HCT116 (cell line): ENCODE data around the gene MARCHF2. TPM values are rescaled to one million over a fixed set of nuclear protein-coding genes. Genes with fewer than 3 reads are reported as not detected.

Experiments used
- ATAC-seq: fragments of 200-7000 bp; cut with Tn5 transposase; 2 replicates; pipeline ENCODE4 v1.9.1; 2020; ENCODE audit warnings: mild to moderate bottlenecking, moderate library complexity
- BruUV-seq: library from RNA; stranded (reverse); fragments of 400-500 nt; replicated peaks from 2 replicates; lab custom pipeline; 2021; lab: Mats Ljungman, UMichigan
- CTCF ChIA-PET: fragments of 300-600 bp; sonication (Branson Sonifier 250); formaldehyde crosslinking; loops from one replicate; lab custom pipeline; 2021; ENCODE audit warnings: antibody characterized with exemption; lab: Charles Lee
- POLR2A ChIA-PET: fragments of 300-600, 350-600 bp; sonication (Branson Sonifier 250); formaldehyde crosslinking; loops from one replicate; lab custom pipeline; 2021; ENCODE audit warnings: antibody characterized with exemption; lab: Charles Lee
- RAD21 ChIA-PET, 2 experiments: fragments of 300-600 bp; sonication (Branson Sonifier 250); formaldehyde crosslinking; loops; one replicate each; lab custom pipeline; 2023; ENCODE audit warnings: low total read pairs in 2 of 2; ENCODE audit not compliant: uncharacterized antibody in 2 of 2, unreplicated experiment in 2 of 2, low non-redundant PET in 1 of 2; lab: Charles Lee
- DNase-seq: peaks from one replicate; pipeline ENCODE4 v3.0.0-alpha.2; 2010; ENCODE audit warnings: low read depth, low spot score
- H2AFZ ChIP-seq: fragments of 200-600 bp; shearing (Covaris generic), sonication (generic); 2 replicates; pipeline ENCODE4 v1.6.1; 2017; ENCODE audit warnings: low read depth, mixed run types, mixed read lengths, antibody characterized with exemption, low read length; ENCODE audit not compliant: poor library complexity, severe bottlenecking
- H3K27ac ChIP-seq: 2 replicates; pipeline ENCODE4 v1.5.1; 2012; ENCODE audit warnings: low read depth, low read length
- H3K27me3 ChIP-seq: fragments of 200-600 bp; sonication (generic); 2 replicates; pipeline ENCODE4 v1.6.1; 2016; ENCODE audit warnings: mixed run types, low read length, mixed read lengths; ENCODE audit not compliant: insufficient read depth
- H3K36me3 ChIP-seq, 2 experiments: fragments of 200-500 bp in 1 of 2; fragments of 200-600 bp in 1 of 2; sonication (Bioruptor generic) in 1 of 2; sonication (generic) in 1 of 2; 2 replicates each; pipeline versions ENCODE4 v1.5.1 to v1.6.1; 2014 to 2016; ENCODE audit warnings: low read length in 2 of 2, inconsistent platforms in 1 of 2, mixed read lengths in 1 of 2, mixed run types in 1 of 2; ENCODE audit not compliant: insufficient read depth in 2 of 2, control insufficient read depth in 1 of 2
- H3K4me1 ChIP-seq, 2 experiments: fragments of 200-600 bp in 1 of 2; sonication (generic) in 1 of 2; 2 replicates each; pipeline versions ENCODE4 v1.5.1 to v1.6.1; 2012 to 2017; ENCODE audit warnings: low read length in 2 of 2, inconsistent platforms in 1 of 2, mild to moderate bottlenecking in 1 of 2, mixed read lengths in 1 of 2, mixed run types in 1 of 2, moderate library complexity in 1 of 2; ENCODE audit not compliant: insufficient read depth in 2 of 2, control insufficient read depth in 1 of 2
- H3K4me2 ChIP-seq: fragments of 200-600 bp; sonication (generic); 2 replicates; pipeline ENCODE4 v1.6.1; 2017; ENCODE audit warnings: mixed run types, low read length, mixed read lengths
- H3K4me3 ChIP-seq, 2 experiments: fragments of 200-600 bp in 1 of 2; sonication (generic) in 1 of 2; replicated peaks in 1 of 2; 2 replicates each; pipeline ENCODE4 v1.5.1; 2011 to 2016; ENCODE audit warnings: low read length in 2 of 2, control low read depth in 1 of 2, low read depth in 1 of 2, mild to moderate bottlenecking in 1 of 2, mixed read lengths in 1 of 2, mixed run types in 1 of 2
- H3K79me2 ChIP-seq: fragments of 200-600 bp; sonication (generic); 2 replicates; pipeline ENCODE4 v1.6.1; 2017; ENCODE audit warnings: mild to moderate bottlenecking, mixed run types, low read length, moderate library complexity, mixed read lengths; ENCODE audit not compliant: insufficient read depth
- H3K9ac ChIP-seq: fragments of 200-600 bp; sonication (generic); 2 replicates; pipeline ENCODE4 v1.6.1; 2016; ENCODE audit warnings: low read length, mixed read lengths
- H3K9me2 ChIP-seq: fragments of 200-600 bp; sonication (generic), shearing (Covaris generic); 2 replicates; pipeline ENCODE4 v1.6.1; 2017; ENCODE audit warnings: mixed run types, mild to moderate bottlenecking, moderate library complexity; ENCODE audit not compliant: insufficient read depth
- H3K9me3 ChIP-seq, 2 experiments: fragments of 200-500 bp in 1 of 2; fragments of 200-600 bp in 1 of 2; sonication (Bioruptor generic) in 1 of 2; sonication (generic) in 1 of 2; 2 replicates each; pipeline ENCODE4 v1.6.1; 2014 to 2017; ENCODE audit warnings: low read length in 2 of 2, mixed read lengths in 2 of 2, inconsistent platforms in 1 of 2, low read depth in 1 of 2, mild to moderate bottlenecking in 1 of 2, mixed run types in 1 of 2, moderate library complexity in 1 of 2; ENCODE audit not compliant: control insufficient read depth in 1 of 2, insufficient read depth in 1 of 2
- H4K20me1 ChIP-seq: fragments of 200-600 bp; sonication (generic), shearing (Covaris generic); 2 replicates; pipeline ENCODE4 v1.6.1; 2017; ENCODE audit warnings: mixed run types, mild to moderate bottlenecking, moderate library complexity; ENCODE audit not compliant: insufficient read depth
- ELF1 ChIP-seq: IDR thresholded peaks from 2 replicates; pipeline ENCODE4 v1.6.1; 2012; ENCODE audit warnings: low read depth, borderline replicate concordance
- EZH2phosphoT487 ChIP-seq: fragments of 200-600 bp; IDR thresholded peaks from 2 replicates; pipeline ENCODE4 v1.6.1; 2018; ENCODE audit warnings: antibody characterized with exemption, borderline replicate concordance
- FOSL1 ChIP-seq: IDR thresholded peaks from 2 replicates; pipeline ENCODE4 v1.6.1; 2012; ENCODE audit warnings: low read depth
- MAX ChIP-seq: IDR thresholded peaks from 2 replicates; pipeline ENCODE4 v1.6.1; 2012
- POLR2A ChIP-seq: IDR thresholded peaks from 2 replicates; pipeline ENCODE4 v1.7.0; 2011; ENCODE audit warnings: borderline replicate concordance; ENCODE audit not compliant: insufficient read depth, insufficient read length; ENCODE audit errors: extremely low read depth
- SP1 ChIP-seq: IDR thresholded peaks from 2 replicates; pipeline ENCODE4 v1.6.1; 2012; ENCODE audit warnings: low read depth
- SRF ChIP-seq: IDR thresholded peaks from 2 replicates; pipeline ENCODE4 v1.6.1; 2012; ENCODE audit warnings: low read depth
- TCF7L2 ChIP-seq: IDR thresholded peaks from 2 replicates; pipeline ENCODE4 v1.7.0; 2011; ENCODE audit warnings: borderline replicate concordance, inconsistent platforms; ENCODE audit not compliant: insufficient read depth, insufficient read length; ENCODE audit errors: extremely low read depth
- ZFX ChIP-seq: fragments of 450-650 bp; IDR thresholded peaks from 2 replicates; pipeline ENCODE4 v1.6.1; 2017
- intact Hi-C: fragments of 100-400 bp; cut with micrococcal nuclease; formaldehyde crosslinking; loops from 2 replicates; pipeline ENCODE4 v1.10.0; 2022
- total RNA-seq: library from RNA; stranded (reverse); gene quantifications from one replicate; pipeline ENCODE4 v1.2.1, GENCODE V29; 2021; ENCODE audit not compliant: unreplicated experiment

The MARCHF2 gene
- total RNA-seq, 1 experiment from 2014 or later: 22.5 TPM

- peaks cover 100% of the 10 kb centered on the region for H3K79me2 ChIP-seq
- peaks cover 10 to 23% of the 10 kb centered on the region in 2 experiments for H3K4me1 ChIP-seq
- no TSS peak for BruUV-seq
- H3K4me3 ChIP-seq: no peak overlapping the region
- intact Hi-C loops: no loop called here
- ChIA-PET RAD21 (no interaction called here), POLR2A (no interaction called here), CTCF (no interaction called here)
- peaks cover 90% of the 10 kb centered on the region for H4K20me1 ChIP-seq
- H3K9ac ChIP-seq: no peak overlapping the region
- H2AFZ ChIP-seq: no peak overlapping the region
- ATAC-seq: no peak
- peaks cover 32 to 48% of the 10 kb centered on the region in 2 experiments for H3K36me3 ChIP-seq
- no peaks in the 10 kb centered on the region for H3K9me2 ChIP-seq
- DNase-seq: no peak
- TF ChIP-seq ELF1 (no peak), POLR2A (no peak)
- no peak overlapping the region for H3K27ac ChIP-seq
- no peaks in the 10 kb centered on the region for H3K27me3 ChIP-seq
- no peaks in the 10 kb centered on the region for H3K9me3 ChIP-seq
- H3K4me2 ChIP-seq: no peak overlapping the region
These were observed 45.3 kb downstream of the MARCHF2 start for GRCh38 chr19:8458380-8458779.

GRCh38 chr19:8459095-8459494 lies 46.0 kb downstream of the MARCHF2 start:
- CTCF ChIA-PET: no interaction called here
- Histone ChIP-seq H3K9me2 (no peaks in the 10 kb centered on the region), H4K20me1 (peaks cover 88% of the 10 kb centered on the region), H2AFZ (no peak overlapping the region), H3K27ac (no peak overlapping the region; the same call in 1 of the 2 replicates), H3K36me3 (peaks cover 36 to 53% of the 10 kb centered on the region in 2 experiments), H3K27me3 (no peaks in the 10 kb centered on the region), H3K4me3 (no peak overlapping the region)
- intact Hi-C loops: no loop called here
- POLR2A ChIA-PET: no interaction called here
- RAD21 ChIA-PET: no interaction called here
- ATAC-seq (no peak), DNase-seq (no peak)
- TF ChIP-seq SRF: no peak
- no peak for TF ChIP-seq EZH2phosphoT487
- no peak for TF ChIP-seq MAX
- TF ChIP-seq FOSL1: no peak
- no peak for TF ChIP-seq ZFX
- TF ChIP-seq SP1: no peak
- TF ChIP-seq TCF7L2: no peak
- TF ChIP-seq, all 23 proteins: peak for 0
- BruUV-seq: no TSS peak
- Histone ChIP-seq H3K9me3 (no peaks in the 10 kb centered on the region), H3K4me1 (peaks cover 10 to 23% of the 10 kb centered on the region in 2 experiments), H3K9ac (no peak overlapping the region), H3K79me2 (peaks cover 100% of the 10 kb centered on the region), H3K4me2 (peak overlapping the region; percentile 16; the same call in 1 of the 2 replicates)
